Central memory CD8-positive, alpha-beta T cell (primary cell): Measurements from ENCODE around the gene ARX.

ENCODE experiments used
- ATAC-seq: fragments of 150-1000 bp; cut with Tn5 transposase; replicated peaks from 2 replicates; pipeline ENCODE4 v1.10.0; 2022; ENCODE audit warnings: mild to moderate bottlenecking, moderate FRiP score, moderate number of reproducible peaks; ENCODE audit not compliant: poor library complexity, severe bottlenecking; ENCODE audit errors: extremely low read depth
- DNase-seq, 2 donors: peaks; one replicate each; pipeline ENCODE4 v3.0.0; 2021; ENCODE audit warnings: low spot score in 2 of 2
- H3K27ac Mint-ChIP-seq: one replicate; pipeline ENCODE4 v1.8.0; 2022; ENCODE audit warnings: low read depth, mild to moderate bottlenecking, moderate library complexity, mixed read lengths
- H3K27me3 Mint-ChIP-seq: one replicate; pipeline ENCODE4 v1.8.0; 2022; ENCODE audit warnings: mixed read lengths
- H3K36me3 Mint-ChIP-seq: one replicate; pipeline ENCODE4 v1.8.0; 2022; ENCODE audit warnings: mild to moderate bottlenecking, moderate library complexity, mixed read lengths; ENCODE audit not compliant: insufficient read depth
- H3K4me1 Mint-ChIP-seq: one replicate; pipeline ENCODE4 v1.8.0; 2022; ENCODE audit warnings: mixed read lengths
- H3K4me3 Mint-ChIP-seq: one replicate; pipeline ENCODE4 v1.8.0; 2022; ENCODE audit warnings: mild to moderate bottlenecking, moderate library complexity, mixed read lengths
- H3K9me3 Mint-ChIP-seq: one replicate; pipeline ENCODE4 v1.8.0; 2022; ENCODE audit warnings: mixed read lengths

The ARX gene

GRCh38 chrX:24981030-24981429 lies 34.7 kb downstream of the ARX start:
- no peak overlapping the region for H3K4me3 Mint-ChIP-seq
- DNase-seq (no peak), ATAC-seq (no peak)
- no peaks in the 10 kb centered on the region for H3K36me3 Mint-ChIP-seq
- no peaks in the 10 kb centered on the region for H3K9me3 Mint-ChIP-seq
- no peaks in the 10 kb centered on the region for H3K4me1 Mint-ChIP-seq
- H3K27ac Mint-ChIP-seq: no peak overlapping the region
- no peaks in the 10 kb centered on the region for H3K27me3 Mint-ChIP-seq

GRCh38 chrX:24979081-24979480 lies 36.7 kb downstream of the ARX start:
- no peak overlapping the region for H3K4me3 Mint-ChIP-seq
- ATAC-seq (no peak), DNase-seq (no peak)
- no peaks in the 10 kb centered on the region for H3K4me1 Mint-ChIP-seq
- H3K9me3 Mint-ChIP-seq: no peaks in the 10 kb centered on the region
- H3K27me3 Mint-ChIP-seq: no peaks in the 10 kb centered on the region
- H3K36me3 Mint-ChIP-seq: no peaks in the 10 kb centered on the region
- no peak overlapping the region for H3K27ac Mint-ChIP-seq

GRCh38 chrX:24969812-24970211 lies 46.0 kb downstream of the ARX start:
- ATAC-seq (no peak), DNase-seq (no peak)
- Mint-ChIP-seq H3K27ac (no peak overlapping the region), H3K4me1 (no peaks in the 10 kb centered on the region), H3K9me3 (no peaks in the 10 kb centered on the region), H3K27me3 (no peaks in the 10 kb centered on the region), H3K36me3 (no peaks in the 10 kb centered on the region), H3K4me3 (no peak overlapping the region)

GRCh38 chrX:24965372-24965771 lies 50.4 kb downstream of the ARX start:
- Mint-ChIP-seq H3K36me3 (peaks cover 3% of the 10 kb centered on the region), H3K4me3 (no peak overlapping the region), H3K27me3 (no peaks in the 10 kb centered on the region), H3K9me3 (no peaks in the 10 kb centered on the region), H3K4me1 (no peaks in the 10 kb centered on the region), H3K27ac (no peak overlapping the region)
- no peak for ATAC-seq
- DNase-seq: no peak

GRCh38 chrX:24963823-24964222 lies 51.9 kb downstream of the ARX start:
- ATAC-seq: no peak

GRCh38 chrX:24961809-24962208 lies 54.0 kb downstream of the ARX start:
- no peak for ATAC-seq
- Mint-ChIP-seq H3K27ac (no peak overlapping the region), H3K27me3 (no peaks in the 10 kb centered on the region), H3K4me3 (no peak overlapping the region), H3K9me3 (no peaks in the 10 kb centered on the region), H3K36me3 (peaks cover 5% of the 10 kb centered on the region), H3K4me1 (no peaks in the 10 kb centered on the region)
- DNase-seq: no peak

More at GRCh38 chrX:24963823-24964222, 51.9 kb downstream of the ARX start:
- Mint-ChIP-seq H3K4me1 (no peaks in the 10 kb centered on the region), H3K27me3 (no peaks in the 10 kb centered on the region), H3K4me3 (no peak overlapping the region), H3K9me3 (no peaks in the 10 kb centered on the region), H3K27ac (no peak overlapping the region), H3K36me3 (peaks cover 3% of the 10 kb centered on the region)
- no peak for DNase-seq

- H3K27ac Mint-ChIP-seq: no peak overlapping the region
- H3K4me1 Mint-ChIP-seq: no peaks in the 10 kb centered on the region
- peaks cover 7% of the 10 kb centered on the region for H3K36me3 Mint-ChIP-seq
- no peaks in the 10 kb centered on the region for H3K9me3 Mint-ChIP-seq
- H3K27me3 Mint-ChIP-seq: no peaks in the 10 kb centered on the region
- ATAC-seq (no peak), DNase-seq (no peak)
- H3K4me3 Mint-ChIP-seq: no peak overlapping the region
Measured at GRCh38 chrX:24956828-24957227, 58.9 kb downstream of the ARX start.

- H3K36me3 Mint-ChIP-seq: peaks cover 5% of the 10 kb centered on the region
- no peaks in the 10 kb centered on the region for H3K9me3 Mint-ChIP-seq
- no peaks in the 10 kb centered on the region for H3K27me3 Mint-ChIP-seq
- ATAC-seq: no peak
- no peak for DNase-seq
- H3K4me1 Mint-ChIP-seq: no peaks in the 10 kb centered on the region
- H3K4me3 Mint-ChIP-seq: no peak overlapping the region
- H3K27ac Mint-ChIP-seq: no peak overlapping the region
Measured at GRCh38 chrX:24955372-24955930, 60.3 kb downstream of the ARX start.

- DNase-seq (no peak), ATAC-seq (no peak)
- H3K4me1 Mint-ChIP-seq: no peaks in the 10 kb centered on the region
- no peaks in the 10 kb centered on the region for H3K27me3 Mint-ChIP-seq
- no peaks in the 10 kb centered on the region for H3K9me3 Mint-ChIP-seq
- peaks cover 5% of the 10 kb centered on the region for H3K36me3 Mint-ChIP-seq
- H3K27ac Mint-ChIP-seq: no peak overlapping the region
- no peak overlapping the region for H3K4me3 Mint-ChIP-seq
Measured at GRCh38 chrX:24954732-24955131, 61.0 kb downstream of the ARX start.
